NB4 (cell line): Measurements from ENCODE around the gene DNA2.

ENCODE experiments used
- DNase-seq: peaks from one replicate; pipeline ENCODE4 v3.0.0; 2010; ENCODE audit warnings: low read depth
- H3K4me3 ChIP-seq: one replicate; pipeline ENCODE4 v1.5.1; 2011; ENCODE audit warnings: mild to moderate bottlenecking, low read depth, low read length, moderate library complexity
- MYC ChIP-seq: IDR thresholded peaks from 2 replicates; pipeline ENCODE4 v1.6.1; 2011; ENCODE audit warnings: low read depth, low read length
- POLR2A ChIP-seq: IDR thresholded peaks from 2 replicates; pipeline ENCODE4 v1.6.1; 2011; ENCODE audit warnings: mild to moderate bottlenecking; ENCODE audit not compliant: insufficient read length; ENCODE audit errors: extremely low read depth
- TF ChIP-seq, protein P1 (sequence below): IDR thresholded peaks from 2 replicates; pipeline ENCODE4 v1.6.1; 2011; ENCODE audit warnings: low read depth, low read length
- TF ChIP-seq, protein P2 (sequence below): IDR thresholded peaks from one replicate; pipeline ENCODE4 v1.5.1; 2012; ENCODE audit warnings: low read depth, low read length

DNA2 gene

DNA sequence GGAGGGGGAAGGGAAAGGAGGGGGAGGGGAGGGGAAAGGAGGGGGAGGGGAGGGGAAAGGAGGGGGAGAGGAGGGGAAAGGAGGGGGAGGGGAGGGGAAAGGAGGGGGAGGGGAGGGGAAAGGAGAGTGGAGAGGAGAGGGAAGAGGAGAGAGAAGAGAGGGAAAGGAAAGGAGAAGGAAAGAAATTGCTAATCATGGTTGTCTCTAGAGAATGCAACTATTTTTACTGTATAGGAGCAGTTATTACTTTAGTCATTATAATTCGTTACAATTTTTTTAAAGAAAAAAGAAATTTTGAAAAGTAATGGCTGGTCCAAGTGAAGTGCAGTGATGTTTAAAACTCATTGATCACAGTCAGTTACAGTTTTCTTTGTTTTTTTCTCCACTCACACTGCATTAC lies 31.1 kb upstream of the DNA2 start:
- TF ChIP-seq POLR2A: no peak
- TF ChIP-seq, protein P1, sequence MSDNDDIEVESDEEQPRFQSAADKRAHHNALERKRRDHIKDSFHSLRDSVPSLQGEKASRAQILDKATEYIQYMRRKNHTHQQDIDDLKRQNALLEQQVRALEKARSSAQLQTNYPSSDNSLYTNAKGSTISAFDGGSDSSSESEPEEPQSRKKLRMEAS: no peak
- TF ChIP-seq MYC: no peak
- TF ChIP-seq, protein P2, sequence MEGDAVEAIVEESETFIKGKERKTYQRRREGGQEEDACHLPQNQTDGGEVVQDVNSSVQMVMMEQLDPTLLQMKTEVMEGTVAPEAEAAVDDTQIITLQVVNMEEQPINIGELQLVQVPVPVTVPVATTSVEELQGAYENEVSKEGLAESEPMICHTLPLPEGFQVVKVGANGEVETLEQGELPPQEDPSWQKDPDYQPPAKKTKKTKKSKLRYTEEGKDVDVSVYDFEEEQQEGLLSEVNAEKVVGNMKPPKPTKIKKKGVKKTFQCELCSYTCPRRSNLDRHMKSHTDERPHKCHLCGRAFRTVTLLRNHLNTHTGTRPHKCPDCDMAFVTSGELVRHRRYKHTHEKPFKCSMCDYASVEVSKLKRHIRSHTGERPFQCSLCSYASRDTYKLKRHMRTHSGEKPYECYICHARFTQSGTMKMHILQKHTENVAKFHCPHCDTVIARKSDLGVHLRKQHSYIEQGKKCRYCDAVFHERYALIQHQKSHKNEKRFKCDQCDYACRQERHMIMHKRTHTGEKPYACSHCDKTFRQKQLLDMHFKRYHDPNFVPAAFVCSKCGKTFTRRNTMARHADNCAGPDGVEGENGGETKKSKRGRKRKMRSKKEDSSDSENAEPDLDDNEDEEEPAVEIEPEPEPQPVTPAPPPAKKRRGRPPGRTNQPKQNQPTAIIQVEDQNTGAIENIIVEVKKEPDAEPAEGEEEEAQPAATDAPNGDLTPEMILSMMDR: no peak
- no peak overlapping the region for H3K4me3 ChIP-seq
- DNase-seq: no peak

DNA sequence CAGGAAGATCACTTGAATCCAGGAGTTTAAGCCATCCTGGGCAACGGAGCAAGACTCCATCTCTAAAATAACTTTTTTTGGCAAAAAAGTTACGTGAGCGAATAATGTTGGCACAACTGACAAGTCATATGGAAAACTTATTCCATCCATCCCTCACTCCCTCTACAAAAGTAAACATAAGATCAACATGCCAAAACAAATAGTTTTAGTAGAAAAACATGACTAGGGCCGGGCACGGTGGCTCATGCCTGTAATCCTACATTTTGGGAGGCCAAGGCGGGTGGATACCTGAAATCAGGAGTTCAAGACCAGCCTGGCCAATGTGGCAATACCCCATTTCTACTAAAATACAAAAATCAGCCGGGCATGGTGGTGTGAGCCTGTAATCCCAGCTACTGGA lies 29.9 kb upstream of the DNA2 start:
- TF ChIP-seq MYC (no peak), POLR2A (no peak)
- TF ChIP-seq, protein P2: no peak
- TF ChIP-seq, protein P1: no peak
- DNase-seq: no peak
- no peak overlapping the region for H3K4me3 ChIP-seq

DNA sequence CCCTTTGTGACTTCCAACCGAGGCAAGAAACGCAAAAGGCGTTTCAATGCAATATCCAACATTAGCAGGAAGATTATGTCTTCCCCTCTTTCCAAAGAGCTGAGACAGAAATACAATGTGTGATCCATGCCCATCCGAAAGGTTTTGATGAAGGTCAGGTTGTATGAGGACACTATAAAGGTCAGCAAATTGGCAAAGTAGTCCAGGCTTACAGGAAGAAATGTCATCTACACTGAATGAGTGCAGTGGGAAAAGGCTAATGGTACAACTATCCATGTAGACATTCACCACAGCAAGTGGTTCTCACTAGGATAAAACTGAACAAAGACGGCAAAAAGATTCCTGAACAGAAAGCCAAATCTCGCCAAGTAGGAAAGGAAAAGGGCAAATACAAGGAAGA lies 27.8 kb upstream of the DNA2 start:
- no peak overlapping the region for H3K4me3 ChIP-seq
- DNase-seq: no peak
- TF ChIP-seq, protein P2: no peak
- TF ChIP-seq, protein P1: no peak
- TF ChIP-seq MYC (no peak), POLR2A (no peak)

DNA sequence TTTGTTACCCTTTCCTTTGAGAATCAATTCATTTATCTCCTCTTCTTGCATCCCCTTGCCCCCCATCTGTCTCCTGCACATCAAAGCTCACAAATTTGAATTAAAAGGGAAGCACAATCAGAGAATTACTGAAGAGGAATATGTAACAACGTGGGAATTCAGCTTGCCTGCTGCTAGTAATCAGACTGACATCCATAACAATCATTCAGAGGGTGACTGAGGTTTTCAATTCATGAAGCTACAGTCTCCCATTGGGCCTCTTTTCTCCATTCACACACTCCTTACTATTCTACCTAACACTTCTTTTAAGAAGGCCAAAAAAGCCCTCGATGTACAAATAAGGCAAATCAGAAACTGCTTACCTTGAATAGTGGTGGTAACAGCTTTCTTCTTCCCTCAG lies 24.3 kb upstream of the DNA2 start:
- TF ChIP-seq, protein P1: no peak
- no peak for TF ChIP-seq POLR2A
- TF ChIP-seq MYC: no peak
- TF ChIP-seq, protein P2: no peak
- H3K4me3 ChIP-seq: no peak overlapping the region
- no peak for DNase-seq

DNA sequence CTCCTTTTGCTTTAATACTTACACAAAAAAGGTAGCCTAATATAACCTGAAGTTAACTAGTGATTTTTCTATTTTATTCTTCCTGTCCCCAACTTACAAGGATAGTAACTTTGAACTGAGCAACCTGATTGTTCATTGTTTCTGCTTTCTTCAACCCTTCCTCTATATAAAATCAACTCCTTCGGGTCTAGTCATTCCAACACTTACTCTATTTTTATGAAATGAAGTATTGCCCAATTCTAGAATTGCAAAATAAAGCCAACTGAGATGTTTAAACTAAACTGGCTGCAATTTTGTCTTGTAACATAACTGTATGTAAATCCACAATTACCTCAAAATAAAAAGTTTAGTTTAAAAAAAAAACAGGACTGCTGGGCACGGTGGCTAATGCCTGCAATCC lies 20.3 kb upstream of the DNA2 start:
- TF ChIP-seq, protein P1: no peak
- no peak for TF ChIP-seq MYC
- TF ChIP-seq, protein P2: no peak
- no peak for TF ChIP-seq POLR2A
- H3K4me3 ChIP-seq: no peak overlapping the region
- peak; percentile 68 for DNase-seq

DNA sequence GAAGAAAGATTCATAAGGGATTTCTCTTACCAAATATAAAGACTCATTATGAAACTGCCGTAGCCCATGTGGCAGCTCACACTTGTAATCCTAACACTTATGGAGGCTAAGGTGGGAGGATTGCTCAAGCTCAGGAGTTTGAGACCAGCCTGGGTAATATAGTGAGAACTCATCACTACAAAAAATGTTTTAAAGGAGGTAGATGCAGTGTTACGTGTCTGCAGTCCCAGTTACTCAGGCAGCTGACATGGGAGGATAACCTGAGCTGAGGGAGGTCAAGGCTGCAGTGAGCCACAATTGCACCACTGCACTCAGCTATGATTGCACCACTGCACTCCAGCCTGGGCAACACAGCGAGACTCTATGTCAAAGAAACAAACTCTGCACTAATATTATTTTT lies 18.1 kb upstream of the DNA2 start:
- DNase-seq: peak; percentile 49
- TF ChIP-seq, protein P2: no peak
- no peak for TF ChIP-seq POLR2A
- TF ChIP-seq, protein P1: no peak
- TF ChIP-seq MYC: no peak
- no peak overlapping the region for H3K4me3 ChIP-seq
